Ascending aorta (tissue), 2 donors: Measurements from ENCODE around the gene OR52H1. TPM values are rescaled to one million over a fixed set of nuclear protein-coding genes. Genes with fewer than 3 reads are reported as not detected.
"Not testable (repeated sequence)": the region's sequence is repeated elsewhere in the genome, so short reads cannot be mapped to it uniquely, and the experiment has no call there.

Source experiments
- DNase-seq, 2 donors: peaks; one replicate each; pipeline ENCODE4 v3.0.0-alpha.2; 2019; ENCODE audit warnings: low spot score in 2 of 2
- H3K27ac ChIP-seq, 2 donors: fragments of 200-600 bp; sonication (generic); one replicate each; pipeline ENCODE4 v1.5.1; 2016 to 2017; ENCODE audit warnings: mild to moderate bottlenecking in 1 of 2
- H3K27me3 ChIP-seq: fragments of 200-600 bp; sonication (generic); one replicate; pipeline ENCODE4 v1.5.1; 2017
- H3K36me3 ChIP-seq, 2 donors: fragments of 200-600 bp; sonication (generic); one replicate each; pipeline ENCODE4 v1.5.1; 2016
- H3K4me1 ChIP-seq, 2 donors: fragments of 200-600 bp; sonication (generic); one replicate each; pipeline ENCODE4 v1.5.1; 2016 to 2017; ENCODE audit warnings: mild to moderate bottlenecking in 1 of 2
- H3K4me3 ChIP-seq, 2 donors: fragments of 200-600 bp; sonication (generic); one replicate each; pipeline ENCODE4 v1.5.1; 2016 to 2017; ENCODE audit warnings: mild to moderate bottlenecking in 1 of 2
- H3K9me3 ChIP-seq, 2 donors: fragments of 200-600 bp; sonication (generic); one replicate each; pipeline ENCODE4 v1.5.1; 2016
- CTCF ChIP-seq, 3 experiments: fragments of 200-600 bp in 2 of 3; fragments of 450-650 bp in 1 of 3; sonication (generic) in 2 of 3; IDR thresholded peaks; one replicate each; pipeline ENCODE4 v1.5.1; 2016 to 2019; ENCODE audit warnings: antibody characterized with exemption in 3 of 3, mild to moderate bottlenecking in 1 of 3, moderate library complexity in 1 of 3
- intact Hi-C: fragments of 100-400 bp; cut with DNase I; formaldehyde crosslinking; loops from one replicate; pipeline ENCODE4 v1.15.1; 2023
- total RNA-seq: library from RNA; depleted of rRNA; stranded (reverse); fragments of >200 nt; gene quantifications from one replicate; pipeline ENCODE4 v1.1.0, GENCODE V29; 2016

OR52H1 gene
- total RNA-seq, 1 donor from 2014 or later = not detected

GRCh38 chr11:5591613-5592012, 43.3 kb upstream of the OR52H1 start:
- Histone ChIP-seq H3K36me3 (no peaks in the 10 kb centered on the region), H3K27ac (no peak overlapping the region), H3K9me3 (no peaks in the 10 kb centered on the region), H3K4me3 (no peak overlapping the region), H3K27me3 (no peaks in the 10 kb centered on the region), H3K4me1 (no peaks in the 10 kb centered on the region)
- no peak for TF ChIP-seq CTCF (IDR thresholded peaks at IDR 0.05)
- intact Hi-C loops = loop anchor here (10.0 kb wide), 1 partner anchor 987 kb away; the partner anchor contains the start of gene TRIM68
- no peak for DNase-seq

DNA sequence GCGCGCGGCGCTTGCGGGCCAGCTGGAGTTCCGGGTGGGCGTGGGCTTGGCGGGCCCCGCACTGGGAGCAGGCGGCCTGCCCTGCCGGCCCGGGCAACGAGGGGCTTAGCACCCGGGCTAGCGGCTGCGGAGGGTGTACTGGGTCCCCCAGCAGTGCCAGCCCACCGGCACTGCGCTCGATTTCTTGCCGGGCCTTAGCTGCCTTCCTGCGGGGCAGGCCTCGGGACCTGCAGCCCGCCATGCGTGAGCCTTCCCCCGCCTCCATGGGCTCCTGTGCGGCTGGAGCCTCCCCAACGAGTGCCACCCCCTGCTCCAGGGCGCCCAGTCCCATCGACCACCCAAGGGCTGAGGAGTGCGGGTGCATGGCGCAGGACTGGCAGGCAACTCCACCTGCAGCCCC, 41.6 kb upstream of the OR52H1 start:
- not testable (repeated sequence) for H3K27ac ChIP-seq, H3K9me3 ChIP-seq, H3K4me3 ChIP-seq, H3K36me3 ChIP-seq, H3K4me1 ChIP-seq, H3K27me3 ChIP-seq, DNase-seq
- intact Hi-C loops = loop anchor here (10.0 kb wide), 1 partner anchor 985 kb away; the partner anchor contains the start of gene TRIM68

DNA sequence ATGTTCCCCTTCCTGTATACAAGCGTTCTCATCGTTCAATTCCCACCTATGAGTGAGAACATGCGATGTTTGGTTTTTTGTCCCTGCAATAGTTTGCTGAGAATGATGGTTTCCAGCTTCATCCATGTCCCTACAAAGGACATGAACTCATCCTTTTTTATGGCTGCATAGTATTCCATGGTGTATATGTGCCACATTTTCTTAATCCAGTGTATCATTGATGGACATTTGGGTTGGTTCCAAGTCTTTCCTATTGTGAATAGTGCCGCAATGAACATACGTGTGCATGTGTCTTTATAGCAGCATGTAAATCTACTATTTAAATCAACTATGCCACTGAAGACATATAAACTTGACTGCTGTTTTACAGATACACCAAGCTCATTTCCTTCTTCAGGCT, 36.1 kb upstream of the OR52H1 start:
- H3K4me3 ChIP-seq, H3K9me3 ChIP-seq, H3K4me1 ChIP-seq, H3K27ac ChIP-seq, H3K36me3 ChIP-seq, H3K27me3 ChIP-seq, DNase-seq, intact Hi-C loops: not testable (repeated sequence)

GRCh38 chr11:5581014-5581413, 32.7 kb upstream of the OR52H1 start:
- Histone ChIP-seq H3K27ac (no peak overlapping the region), H3K36me3 (no peaks in the 10 kb centered on the region), H3K4me3 (no peak overlapping the region), H3K4me1 (no peaks in the 10 kb centered on the region), H3K27me3 (no peaks in the 10 kb centered on the region), H3K9me3 (no peaks in the 10 kb centered on the region)
- no peak for DNase-seq
- no peak for TF ChIP-seq CTCF (IDR thresholded peaks at IDR 0.05)
- intact Hi-C loops = no loop called here

DNA sequence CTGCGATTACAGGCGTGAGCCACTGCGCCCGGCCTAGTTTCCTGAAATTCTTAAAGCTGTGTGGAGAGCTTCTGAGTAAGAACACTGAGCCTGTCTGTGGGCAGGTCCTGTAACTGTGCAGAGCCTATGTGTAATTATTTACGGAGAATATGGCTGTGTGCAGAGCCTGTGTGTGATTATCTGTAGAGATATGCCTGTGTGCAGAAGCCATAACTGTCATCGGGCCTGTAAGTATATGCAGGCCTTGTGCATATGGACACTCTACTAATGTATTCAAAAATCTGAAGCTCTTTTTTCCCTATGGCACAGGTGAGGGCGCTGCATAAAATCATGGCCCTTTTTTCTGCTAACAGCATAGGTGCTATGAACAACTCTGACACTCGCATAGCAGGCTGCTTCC, 32.2 kb upstream of the OR52H1 start, which contains the start of gene OR52B6:
TSS of gene OR52B6 (plus strand) at position 301 of the 400 bp plus-strand sequence. CDS start at position 301, 0 bp downstream.
- H3K27ac ChIP-seq = no peak within 1 kb of the TSS
- H3K27me3 ChIP-seq = no peaks in the 10 kb centered on the region
- intact Hi-C loops = no loop called here
- no peak for DNase-seq
- no peaks in the 10 kb centered on the region for H3K4me1 ChIP-seq
- no peaks in the 10 kb centered on the region for H3K9me3 ChIP-seq
- no peaks in the 10 kb centered on the region for H3K36me3 ChIP-seq
- H3K4me3 ChIP-seq = no peak within 1 kb of the TSS
- TF ChIP-seq CTCF (IDR thresholded peaks at IDR 0.05) = no peak

DNA sequence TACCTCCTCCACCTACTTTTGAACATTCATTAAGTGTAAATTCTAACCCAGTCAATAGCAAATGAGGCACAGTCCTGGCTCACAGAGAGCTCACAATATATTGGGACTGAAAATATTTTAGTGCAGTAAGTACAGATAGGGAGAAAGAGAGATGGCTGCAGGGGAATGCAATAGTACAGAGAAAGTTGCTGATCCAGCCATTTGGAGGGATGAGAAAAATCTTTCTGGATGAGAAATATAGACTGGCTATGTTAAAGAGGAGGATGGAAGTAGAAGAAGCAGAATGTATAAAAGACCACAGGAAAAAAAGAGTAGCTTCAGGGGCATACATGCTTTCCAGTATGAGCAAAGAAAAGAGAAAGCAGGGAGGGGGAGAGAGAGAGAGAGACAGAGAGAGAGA, 28.8 kb upstream of the OR52H1 start:
- no peaks in the 10 kb centered on the region for H3K36me3 ChIP-seq
- no peaks in the 10 kb centered on the region for H3K9me3 ChIP-seq
- no peaks in the 10 kb centered on the region for H3K4me1 ChIP-seq
- H3K4me3 ChIP-seq = no peak overlapping the region
- TF ChIP-seq CTCF (IDR thresholded peaks at IDR 0.05) = no peak
- intact Hi-C loops = no loop called here
- no peaks in the 10 kb centered on the region for H3K27me3 ChIP-seq
- no peak for DNase-seq
- H3K27ac ChIP-seq = no peak overlapping the region

DNA sequence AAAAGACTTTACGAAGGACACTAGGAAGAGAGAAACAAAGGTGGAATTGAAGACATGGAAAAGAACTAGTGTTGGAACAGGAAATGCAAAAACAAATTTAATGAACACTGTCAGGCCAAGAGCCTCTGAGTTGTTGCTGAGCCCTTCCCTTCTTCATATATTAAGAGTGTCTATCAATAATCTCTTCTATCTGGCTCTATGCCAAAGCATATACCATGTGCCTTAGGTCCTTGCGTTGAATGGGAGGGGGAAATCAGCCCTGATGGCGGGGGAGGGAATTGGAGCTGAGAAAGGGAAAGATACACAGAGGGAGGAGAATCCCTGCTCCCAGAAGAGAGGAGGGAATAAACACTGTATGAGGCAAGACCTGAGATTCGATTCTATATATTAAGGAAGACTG, 26.8 kb upstream of the OR52H1 start:
- no peak overlapping the region for H3K27ac ChIP-seq
- intact Hi-C loops = no loop called here

More for the DNA sequence above, 26.8 kb upstream of the OR52H1 start:
- Histone ChIP-seq H3K4me1 (no peaks in the 10 kb centered on the region), H3K9me3 (no peaks in the 10 kb centered on the region), H3K36me3 (no peaks in the 10 kb centered on the region), H3K27me3 (no peaks in the 10 kb centered on the region), H3K4me3 (no peak overlapping the region)
- no peak for TF ChIP-seq CTCF (IDR thresholded peaks at IDR 0.05)
- no peak for DNase-seq
